Activated T-helper 1 cell treated with anti-CD3 and anti-CD28 coated beads, Interleukin-12 subunit alpha, Interleukin-12 subunit beta, Interleukin-2, Interleukin-4 antibody, amounts not matched to agents 30 ng/mL and 10 ng/mL and 1 ng/mL, durations not matched to agents 14 hours and 24 hours and 36 hours (primary cell): ENCODE data around the gene ARHGAP18. TPM values are rescaled to one million over a fixed set of nuclear protein-coding genes. Genes with fewer than 3 reads are reported as not detected.

Experiments
- DNase-seq: peaks from one replicate; pipeline ENCODE4 v3.0.0; 2021; ENCODE audit warnings: low spot score
- H3K27ac Mint-ChIP-seq: one replicate; pipeline ENCODE4 v1.8.0; 2021; ENCODE audit warnings: mild to moderate bottlenecking, mixed read lengths
- H3K27me3 Mint-ChIP-seq: one replicate; pipeline ENCODE4 v1.8.0; 2022; ENCODE audit warnings: mild to moderate bottlenecking, moderate library complexity, mixed read lengths; ENCODE audit not compliant: insufficient read depth
- H3K36me3 Mint-ChIP-seq: one replicate; pipeline ENCODE4 v1.8.0; 2021; ENCODE audit warnings: low read depth, mixed read lengths
- H3K4me1 Mint-ChIP-seq: one replicate; pipeline ENCODE4 v1.8.0; 2021; ENCODE audit warnings: low read depth, mixed read lengths
- H3K4me3 Mint-ChIP-seq: one replicate; pipeline ENCODE4 v1.8.0; 2021; ENCODE audit warnings: mild to moderate bottlenecking, moderate library complexity, mixed read lengths
- H3K9me3 Mint-ChIP-seq: one replicate; pipeline ENCODE4 v1.8.0; 2021; ENCODE audit warnings: mixed read lengths
- intact Hi-C: fragments of 100-400 bp; cut with micrococcal nuclease; formaldehyde crosslinking; loops from one replicate; pipeline ENCODE4 v1.15.1; 2024
- total RNA-seq: library from RNA; stranded (reverse); gene quantifications from 2 replicates; pipeline ENCODE4 v1.2.3, GENCODE V29; 2022

The ARHGAP18 gene
- total RNA-seq, 1 donor from 2014 or later: 5.0 TPM

GRCh38 chr6:129683601-129684322 lies 26.2 kb downstream of the ARHGAP18 start:
- H3K36me3 Mint-ChIP-seq: peaks cover 4% of the 10 kb centered on the region
- H3K9me3 Mint-ChIP-seq: no peaks in the 10 kb centered on the region
- no peaks in the 10 kb centered on the region for H3K27me3 Mint-ChIP-seq
- H3K27ac Mint-ChIP-seq: peak overlapping the region; percentile 77
- intact Hi-C loops: loop anchor here (1.0 to 10.0 kb wide), 3 partner anchors 11 to 831 kb away; partner anchors contain the start of gene ARHGAP18
- H3K4me3 Mint-ChIP-seq: peak overlapping the region; percentile 47
- DNase-seq: peak; percentile 55
- peaks cover 63% of the 10 kb centered on the region for H3K4me1 Mint-ChIP-seq

- DNase-seq: no peak
These were observed 28.1 kb downstream of the ARHGAP18 start for GRCh38 chr6:129681913-129682205.

GRCh38 chr6:129680633-129681032 lies 29.3 kb downstream of the ARHGAP18 start:
- Mint-ChIP-seq H3K36me3 (peaks cover 4% of the 10 kb centered on the region), H3K4me3 (no peak overlapping the region), H3K9me3 (no peaks in the 10 kb centered on the region), H3K4me1 (peaks cover 49% of the 10 kb centered on the region), H3K27me3 (no peaks in the 10 kb centered on the region), H3K27ac (no peak overlapping the region)
- intact Hi-C loops: loop anchor here (10.0 kb wide), 1 partner anchor 834 kb away; no protein-coding TSS in a partner anchor
- DNase-seq: no peak

More at GRCh38 chr6:129681913-129682205, 28.1 kb downstream of the ARHGAP18 start:
- Mint-ChIP-seq H3K9me3 (no peaks in the 10 kb centered on the region), H3K27ac (no peak overlapping the region), H3K4me1 (peaks cover 58% of the 10 kb centered on the region), H3K4me3 (no peak overlapping the region), H3K36me3 (peaks cover 4% of the 10 kb centered on the region), H3K27me3 (no peaks in the 10 kb centered on the region)
- intact Hi-C loops: loop anchor here (10.0 kb wide), 1 partner anchor 833 kb away; no protein-coding TSS in a partner anchor

GRCh38 chr6:129679758-129680157 lies 30.2 kb downstream of the ARHGAP18 start:
- H3K27ac Mint-ChIP-seq: no peak overlapping the region
- H3K4me1 Mint-ChIP-seq: peaks cover 47% of the 10 kb centered on the region
- intact Hi-C loops: loop anchor here (5.0 to 10.0 kb wide), 3 partner anchors 232 to 945 kb away; no protein-coding TSS in a partner anchor

GRCh38 chr6:129679275-129679674 lies 30.7 kb downstream of the ARHGAP18 start:
- peaks cover 43% of the 10 kb centered on the region for H3K4me1 Mint-ChIP-seq
- H3K27ac Mint-ChIP-seq: no peak overlapping the region
- no peak for DNase-seq
- no peaks in the 10 kb centered on the region for H3K9me3 Mint-ChIP-seq
- peaks cover 4% of the 10 kb centered on the region for H3K36me3 Mint-ChIP-seq
- intact Hi-C loops: loop anchor here (5.0 to 10.0 kb wide), 2 partner anchors 232 to 946 kb away; no protein-coding TSS in a partner anchor
- H3K4me3 Mint-ChIP-seq: no peak overlapping the region
- H3K27me3 Mint-ChIP-seq: no peaks in the 10 kb centered on the region

More at GRCh38 chr6:129679758-129680157, 30.2 kb downstream of the ARHGAP18 start:
- no peak for DNase-seq
- Mint-ChIP-seq H3K9me3 (no peaks in the 10 kb centered on the region), H3K36me3 (peaks cover 4% of the 10 kb centered on the region), H3K4me3 (no peak overlapping the region), H3K27me3 (no peaks in the 10 kb centered on the region)

GRCh38 chr6:129678463-129678862 lies 31.5 kb downstream of the ARHGAP18 start:
- H3K36me3 Mint-ChIP-seq: peaks cover 4% of the 10 kb centered on the region
- no peak overlapping the region for H3K4me3 Mint-ChIP-seq
- H3K9me3 Mint-ChIP-seq: no peaks in the 10 kb centered on the region
- no peak overlapping the region for H3K27ac Mint-ChIP-seq
- H3K27me3 Mint-ChIP-seq: no peaks in the 10 kb centered on the region
- intact Hi-C loops: loop anchor here (5.0 to 10.0 kb wide), 2 partner anchors 231 to 946 kb away; no protein-coding TSS in a partner anchor
- H3K4me1 Mint-ChIP-seq: peaks cover 41% of the 10 kb centered on the region
- DNase-seq: no peak

GRCh38 chr6:129677620-129678325 lies 32.2 kb downstream of the ARHGAP18 start:
- no peak overlapping the region for H3K27ac Mint-ChIP-seq
- no peaks in the 10 kb centered on the region for H3K9me3 Mint-ChIP-seq
- no peaks in the 10 kb centered on the region for H3K27me3 Mint-ChIP-seq
- H3K4me1 Mint-ChIP-seq: peaks cover 44% of the 10 kb centered on the region
- H3K4me3 Mint-ChIP-seq: no peak overlapping the region
- DNase-seq: no peak
- intact Hi-C loops: loop anchor here (5.0 to 10.0 kb wide), 2 partner anchors 230 to 947 kb away; no protein-coding TSS in a partner anchor
- peaks cover 4% of the 10 kb centered on the region for H3K36me3 Mint-ChIP-seq

- no peak overlapping the region for H3K27ac Mint-ChIP-seq
- H3K4me1 Mint-ChIP-seq: peaks cover 56% of the 10 kb centered on the region
- H3K9me3 Mint-ChIP-seq: no peaks in the 10 kb centered on the region
- DNase-seq: no peak
- no peak overlapping the region for H3K4me3 Mint-ChIP-seq
- no peaks in the 10 kb centered on the region for H3K27me3 Mint-ChIP-seq
- intact Hi-C loops: loop anchor here (5.0 to 10.0 kb wide), 2 partner anchors 229 to 949 kb away; no protein-coding TSS in a partner anchor
- peaks cover 4% of the 10 kb centered on the region for H3K36me3 Mint-ChIP-seq
These were observed 34.1 kb downstream of the ARHGAP18 start for GRCh38 chr6:129675669-129676472.

- Mint-ChIP-seq H3K4me1 (peaks cover 55% of the 10 kb centered on the region), H3K27me3 (no peaks in the 10 kb centered on the region), H3K9me3 (no peaks in the 10 kb centered on the region), H3K4me3 (no peak overlapping the region), H3K27ac (peak overlapping the region; percentile 53), H3K36me3 (no peaks in the 10 kb centered on the region)
- DNase-seq: no peak
- intact Hi-C loops: loop anchor here (2.0 to 10.0 kb wide), 5 partner anchors 53 to 1791 kb away; no protein-coding TSS in a partner anchor
These were observed 36.2 kb downstream of the ARHGAP18 start for GRCh38 chr6:129673748-129674147.

- Mint-ChIP-seq H3K27ac (peak overlapping the region; percentile 95), H3K27me3 (no peaks in the 10 kb centered on the region), H3K36me3 (no peaks in the 10 kb centered on the region), H3K4me1 (peaks cover 56% of the 10 kb centered on the region), H3K9me3 (no peaks in the 10 kb centered on the region), H3K4me3 (peak overlapping the region; percentile 66)
- DNase-seq: peak; percentile 20
- intact Hi-C loops: loop anchor here (1.0 to 10.0 kb wide), 13 partner anchors 11 to 1791 kb away; partner anchors contain the start of gene ARHGAP18
These were observed 36.9 kb downstream of the ARHGAP18 start for GRCh38 chr6:129672881-129673631.

GRCh38 chr6:129672341-129672682 lies 37.7 kb downstream of the ARHGAP18 start:
- H3K9me3 Mint-ChIP-seq: no peaks in the 10 kb centered on the region
- H3K27ac Mint-ChIP-seq: peak overlapping the region; percentile 95
- H3K36me3 Mint-ChIP-seq: no peaks in the 10 kb centered on the region
- H3K27me3 Mint-ChIP-seq: no peaks in the 10 kb centered on the region
- no peak for DNase-seq
- peak overlapping the region; percentile 66 for H3K4me3 Mint-ChIP-seq
- intact Hi-C loops: loop anchor here (1.0 to 10.0 kb wide), 13 partner anchors 12 to 1790 kb away; partner anchors contain the start of gene ARHGAP18
- H3K4me1 Mint-ChIP-seq: peaks cover 49% of the 10 kb centered on the region
